CD4-positive, alpha-beta T cell treated with Interleukin-4 for 4 hours (primary cell): ENCODE measurements around the gene SHISA3.
"Not testable (repeated sequence)": the region's sequence is repeated elsewhere in the genome, so short reads cannot be mapped to it uniquely, and the experiment has no call there.

Experiments
- DNase-seq: peaks from one replicate; pipeline ENCODE4 v3.0.0-alpha.2; 2020

The SHISA3 gene

DNA sequence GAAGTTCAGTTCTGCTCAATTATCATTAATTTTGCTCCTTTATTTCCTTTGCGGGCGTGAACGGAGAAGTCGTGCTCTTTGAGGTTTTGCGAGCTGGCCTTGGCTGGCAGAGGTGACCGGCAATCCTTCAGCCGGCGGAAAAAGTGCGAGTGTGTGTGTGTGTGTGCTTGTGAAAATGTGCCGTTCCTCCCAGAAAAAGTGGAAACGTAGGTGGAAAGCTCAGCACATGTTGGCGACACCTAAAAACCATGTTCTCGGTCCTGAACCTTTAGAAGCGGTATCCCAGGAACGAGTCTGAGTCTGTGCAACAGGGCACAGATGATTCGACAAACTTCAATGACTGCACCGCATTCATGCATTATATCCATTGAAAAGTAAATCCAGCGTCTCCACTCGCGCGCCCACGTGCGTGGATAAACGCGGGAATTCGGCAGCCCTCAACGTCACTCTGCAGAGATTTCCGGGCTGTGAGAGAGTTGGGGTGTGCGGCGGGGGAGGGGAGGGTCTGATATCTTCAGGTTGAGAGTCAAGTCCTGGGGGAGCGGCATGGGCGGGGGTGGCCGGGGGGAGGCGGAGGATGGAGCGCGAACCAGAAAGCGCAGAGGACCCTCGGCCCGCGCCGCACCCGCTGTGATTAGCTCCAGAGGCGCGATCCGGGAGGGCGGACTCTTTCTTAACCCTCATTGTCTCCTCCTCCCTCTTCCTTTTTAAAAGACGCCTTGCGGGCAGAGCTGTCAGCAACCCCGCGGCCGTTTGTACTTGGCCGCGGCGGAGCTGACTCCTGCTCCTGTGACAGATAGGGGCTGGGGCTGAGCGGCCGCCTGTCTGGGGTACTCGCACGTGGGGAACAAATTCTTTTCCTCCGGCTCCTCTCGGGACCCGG, at the start of gene SHISA3:
Gene SHISA3 (plus strand): TSS at position 737 of the 883 bp plus-strand sequence. CDS start 569 bp downstream, outside the sequence.
- no peak for DNase-seq

DNA sequence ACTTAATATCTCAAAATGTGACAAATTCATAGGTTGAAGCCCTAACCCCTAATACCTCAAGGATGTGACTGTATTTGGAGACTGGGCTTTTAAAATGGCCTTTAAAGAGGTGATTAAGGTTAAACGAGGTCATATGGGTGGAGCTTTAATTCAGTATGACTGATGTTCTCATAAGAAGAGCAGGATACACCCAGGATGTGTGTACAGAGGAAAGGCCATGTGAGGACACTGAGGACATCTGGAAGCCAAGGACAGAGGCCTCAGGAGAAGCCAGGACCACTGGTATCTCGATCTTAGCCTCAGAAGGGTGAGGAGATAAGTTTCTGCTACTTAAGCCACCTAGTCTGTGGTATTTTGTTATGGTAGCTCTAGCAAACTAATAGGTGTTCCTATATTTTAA, 49.0 kb upstream of the SHISA3 start:
- no peak for DNase-seq

- no peak for DNase-seq
Observed at GRCh38 chr4:42348692-42349091, 48.6 kb upstream of the SHISA3 start.

GRCh38 chr4:42350611-42351182, 46.6 kb upstream of the SHISA3 start:
- no peak for DNase-seq

- DNase-seq = no peak
Observed at GRCh38 chr4:42352049-42352448, 45.2 kb upstream of the SHISA3 start.

DNA sequence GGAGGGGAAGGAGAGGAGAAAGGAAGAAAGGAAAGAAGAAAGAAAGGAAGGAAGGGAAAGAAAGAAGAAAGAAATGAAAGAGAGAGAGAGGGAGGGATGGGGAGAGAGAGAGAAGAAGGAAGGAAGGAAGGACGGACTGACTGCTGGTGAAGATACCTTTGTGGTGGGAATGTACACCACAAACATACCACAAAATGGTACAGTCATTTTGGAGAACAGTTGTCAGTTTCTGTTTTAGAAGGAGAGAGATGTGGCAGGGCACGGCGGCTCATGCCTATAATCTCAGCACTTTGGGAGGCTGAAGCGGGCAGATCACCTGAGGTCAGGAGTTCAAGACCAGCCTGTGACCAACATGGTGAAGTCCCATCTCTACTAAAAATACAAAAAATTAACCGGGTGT, 40.0 kb upstream of the SHISA3 start:
- DNase-seq = no peak

GRCh38 chr4:42359711-42360110, 37.6 kb upstream of the SHISA3 start:
- DNase-seq = no peak

DNA sequence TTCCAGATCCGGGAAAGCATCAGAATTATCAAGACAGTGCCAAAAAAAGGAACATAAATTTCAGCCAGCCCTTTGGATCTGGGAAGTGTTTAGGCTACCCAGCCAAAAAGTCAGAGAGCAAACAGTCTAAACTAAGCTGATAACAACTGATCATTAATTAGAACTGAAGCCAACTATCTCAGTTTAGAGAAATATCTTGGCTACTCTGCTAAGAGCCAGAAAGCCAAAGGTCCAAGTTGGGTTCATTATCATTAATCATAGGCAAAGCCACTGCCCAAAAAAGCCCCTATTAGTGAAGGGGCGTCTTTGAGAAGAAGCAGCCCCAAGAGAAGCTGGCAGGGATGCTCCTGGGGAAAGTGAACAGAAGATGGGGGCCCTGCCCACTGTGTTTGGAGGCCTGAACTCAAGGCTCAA, 37.0 kb upstream of the SHISA3 start:
- no peak for DNase-seq

DNA sequence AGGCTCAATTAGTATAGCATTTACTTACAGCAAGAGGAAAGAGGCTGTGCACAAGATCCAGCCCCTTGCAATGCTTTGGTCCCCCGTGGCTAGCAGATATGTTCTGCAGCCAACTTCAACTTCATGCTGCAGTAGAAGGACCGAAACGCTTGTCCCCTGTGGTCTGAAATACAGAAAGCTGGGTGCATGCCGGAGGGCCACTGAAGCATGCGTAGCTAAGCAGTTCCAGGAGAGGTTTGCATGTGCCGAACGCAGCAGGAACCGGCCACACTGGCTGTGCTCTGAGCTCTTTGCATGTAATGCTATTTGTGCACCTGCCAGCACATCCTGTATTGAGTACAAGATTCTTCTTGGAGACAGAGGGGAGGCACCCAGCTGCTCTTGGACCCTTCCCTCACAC, 35.8 kb upstream of the SHISA3 start:
- DNase-seq = no peak

- no peak for DNase-seq
Observed at GRCh38 chr4:42362591-42362990, 34.7 kb upstream of the SHISA3 start.

DNA sequence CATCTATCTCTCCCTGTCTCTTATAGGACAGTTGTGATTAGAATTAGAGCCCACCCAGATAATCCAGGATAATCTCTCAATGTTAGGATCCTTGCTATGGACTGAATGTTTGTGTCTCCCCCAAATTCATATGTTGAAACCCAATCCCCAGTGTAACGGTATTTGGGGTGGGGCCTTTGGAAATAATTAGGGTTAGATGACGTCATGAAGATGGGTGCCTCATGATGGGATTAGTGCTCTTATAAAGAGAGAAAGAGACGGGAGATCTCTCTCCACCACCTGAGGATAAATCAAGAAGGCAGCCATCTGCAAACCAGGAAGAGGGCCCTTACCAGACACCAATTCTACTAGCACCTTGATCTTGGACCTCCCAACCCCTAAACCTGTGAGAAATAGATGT, 33.7 kb upstream of the SHISA3 start:
- DNase-seq = no peak

GRCh38 chr4:42364266-42365053, 32.8 kb upstream of the SHISA3 start:
- no peak for DNase-seq

DNA sequence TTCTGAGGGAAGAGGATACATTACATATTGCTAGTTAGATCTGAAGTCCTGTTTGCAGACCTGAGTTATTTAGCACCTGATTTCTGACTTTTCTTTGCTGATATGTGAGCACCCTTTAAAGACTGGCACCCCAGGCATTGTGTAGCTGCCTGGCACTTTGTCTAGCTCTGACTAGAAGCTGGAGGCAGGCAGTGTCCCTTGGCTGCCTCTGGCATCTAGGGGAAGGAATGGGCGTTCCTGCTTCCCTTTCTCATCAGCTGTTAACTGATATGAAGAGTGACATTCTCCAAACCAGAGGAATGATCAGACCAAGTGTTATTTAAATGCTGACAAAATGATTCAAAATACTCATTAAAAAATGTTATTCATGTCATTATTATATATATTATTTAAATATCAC, 30.3 kb upstream of the SHISA3 start:
- DNase-seq = no peak

- DNase-seq = no peak
Observed at GRCh38 chr4:42369489-42369888, 27.8 kb upstream of the SHISA3 start.

GRCh38 chr4:42371305-42372252, 25.7 kb upstream of the SHISA3 start:
- peak; percentile 6 for DNase-seq

- not testable (repeated sequence) for DNase-seq
Observed at GRCh38 chr4:42372303-42372702, 25.0 kb upstream of the SHISA3 start.

- DNase-seq = no peak
Observed at GRCh38 chr4:42377497-42377896, 19.8 kb upstream of the SHISA3 start.

- DNase-seq = no peak
Observed at GRCh38 chr4:42381666-42382065, 15.6 kb upstream of the SHISA3 start.

- DNase-seq = no peak
Observed at GRCh38 chr4:42385516-42385915, 11.8 kb upstream of the SHISA3 start.

DNA sequence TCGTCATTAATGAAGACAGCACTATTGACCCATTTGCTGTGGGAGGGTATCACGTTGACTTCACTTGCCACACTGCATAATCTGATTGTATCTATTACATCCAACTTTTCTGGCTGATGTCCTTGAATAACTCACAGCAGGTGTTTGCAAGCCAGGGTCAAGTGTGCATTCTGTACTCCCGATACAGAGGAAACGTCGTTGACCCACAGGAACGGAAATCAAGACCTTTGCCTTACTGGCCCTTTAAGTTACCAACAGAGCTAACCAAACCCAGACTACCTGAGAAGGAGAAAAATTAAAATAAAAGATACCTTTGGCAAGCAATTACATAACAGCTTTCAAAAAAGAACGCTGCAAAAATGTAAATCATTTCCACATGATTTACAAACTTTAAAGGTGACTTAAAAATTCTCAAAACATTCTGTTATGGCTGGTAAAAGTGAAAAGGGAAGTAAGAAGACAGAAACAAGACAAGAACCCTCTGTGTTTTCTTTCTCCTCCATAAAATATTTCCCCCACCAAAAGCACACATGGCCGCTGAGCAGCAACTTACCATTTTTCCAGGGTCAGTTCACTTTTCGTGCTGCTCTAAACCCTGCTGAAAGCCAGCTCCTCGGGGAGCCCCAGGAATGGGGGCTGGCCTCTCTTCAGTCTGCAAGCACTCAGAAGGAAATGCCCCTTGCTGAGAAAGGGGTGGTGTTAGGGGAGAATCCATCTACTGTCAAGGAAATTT, 6.5 kb upstream of the SHISA3 start:
- no peak for DNase-seq

- DNase-seq = no peak
Observed at GRCh38 chr4:42391355-42391664, 6.0 kb upstream of the SHISA3 start.

DNA sequence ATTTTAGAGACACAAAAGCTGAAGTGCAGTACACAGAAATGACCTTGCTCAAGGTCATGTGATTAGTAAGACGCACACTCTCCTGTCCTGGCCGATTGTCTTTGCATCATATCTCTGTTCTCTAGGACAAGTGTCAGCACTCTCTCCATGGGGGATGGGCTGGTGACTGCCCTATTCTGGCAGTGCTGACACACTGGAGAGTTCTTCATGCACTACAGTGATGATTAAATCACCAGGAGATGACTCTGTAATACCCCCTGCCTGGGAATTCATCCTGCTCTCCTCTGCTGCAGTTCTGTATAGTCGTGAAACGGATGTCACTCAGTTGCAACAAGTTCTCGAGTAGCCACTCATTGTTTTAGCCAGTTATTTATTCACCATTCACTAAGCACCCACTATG, 5.3 kb upstream of the SHISA3 start:
- no peak for DNase-seq
